C1 segment of cervical spinal cord (tissue), 14 donors: ENCODE results near the gene PRDM15.

Experiments used
- DNase-seq, 14 donors: peaks; one replicate each; lab custom pipeline; 2025; lab: John Stamatoyannopoulos, UW

The PRDM15 gene

GRCh38 chr21:41749286-41749685 is 129.9 kb downstream of the PRDM15 start:
- DNase-seq = no peak
